IPS-15b (cell line): ENCODE data around the gene KRTAP10-1.

Experiments
- H3K27me3 ChIP-seq: one replicate; pipeline ENCODE4 v1.6.1; 2013; ENCODE audit warnings: low read length; ENCODE audit not compliant: control insufficient read depth, insufficient read depth
- H3K36me3 ChIP-seq: one replicate; pipeline ENCODE4 v1.6.1; 2013; ENCODE audit warnings: low read length; ENCODE audit not compliant: control insufficient read depth, insufficient read depth
- H3K4me1 ChIP-seq: one replicate; pipeline ENCODE4 v1.6.1; 2013; ENCODE audit warnings: mild to moderate bottlenecking, low read length; ENCODE audit not compliant: control insufficient read depth, insufficient read depth
- H3K4me3 ChIP-seq: one replicate; pipeline ENCODE4 v1.5.1; 2013; ENCODE audit warnings: low read depth, low read length
- H3K9ac ChIP-seq: one replicate; pipeline ENCODE4 v1.6.1; 2013; ENCODE audit warnings: low read depth, mild to moderate bottlenecking, low read length
- H3K9me3 ChIP-seq: one replicate; pipeline ENCODE4 v1.6.1; 2013; ENCODE audit warnings: mild to moderate bottlenecking, low read length; ENCODE audit not compliant: control insufficient read depth, insufficient read depth

Gene KRTAP10-1

DNA sequence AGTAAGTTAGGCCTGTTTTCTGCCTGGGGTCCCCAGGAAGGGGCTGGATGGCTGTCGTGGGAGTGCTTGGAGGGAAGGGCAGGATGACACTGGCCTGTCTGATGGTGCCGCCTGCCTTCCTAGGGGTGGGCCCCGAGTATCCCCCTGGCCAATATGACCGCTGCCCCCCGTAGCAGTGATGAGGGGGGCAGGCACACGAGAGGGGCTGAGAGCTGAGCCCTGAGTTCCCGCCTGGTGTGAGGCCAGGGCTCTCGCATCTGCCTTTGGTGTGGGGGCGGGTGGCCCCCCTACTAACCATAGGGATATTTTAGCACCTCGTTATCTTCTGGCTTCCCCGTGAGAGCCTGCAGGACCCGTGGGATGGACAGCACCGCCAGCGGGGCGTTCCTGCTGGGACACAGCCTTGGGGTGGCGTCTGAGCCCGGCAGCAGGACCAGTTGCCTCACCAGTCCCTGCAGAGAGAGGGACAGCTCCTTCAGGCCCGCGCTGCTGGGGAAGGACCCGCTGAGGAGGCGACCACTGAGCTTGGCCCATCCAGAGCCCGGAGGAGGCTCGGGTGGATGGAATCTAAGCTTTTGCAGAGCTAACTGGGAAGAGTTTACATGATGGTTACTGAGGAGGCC lies 10.4 kb downstream of the KRTAP10-1 start:
- no peak overlapping the region for H3K4me3 ChIP-seq
- no peaks in the 10 kb centered on the region for H3K4me1 ChIP-seq
- H3K9ac ChIP-seq: no peak overlapping the region
- H3K27me3 ChIP-seq: no peaks in the 10 kb centered on the region
- H3K36me3 ChIP-seq: no peaks in the 10 kb centered on the region
- H3K9me3 ChIP-seq: no peaks in the 10 kb centered on the region

DNA sequence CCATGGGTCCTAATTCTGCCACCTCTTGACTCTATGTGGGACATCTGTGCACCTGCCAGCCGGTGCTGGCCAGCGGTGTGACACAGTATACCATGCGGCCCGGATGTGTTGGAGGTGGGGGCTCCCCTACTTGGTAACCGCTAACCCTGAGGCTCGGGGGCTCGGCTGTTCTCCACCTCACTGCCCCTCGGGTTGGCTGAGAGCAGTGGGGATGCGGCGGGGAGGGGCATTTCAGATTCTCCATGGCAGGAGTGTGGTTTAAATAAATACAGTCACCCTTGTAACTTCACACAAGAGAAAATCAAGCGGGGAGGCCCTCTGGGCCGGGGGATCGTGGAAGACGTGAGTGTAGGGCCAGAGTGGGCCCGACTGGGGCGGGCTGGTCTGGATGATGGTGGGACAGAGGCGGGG lies 11.0 kb downstream of the KRTAP10-1 start:
- H3K9me3 ChIP-seq: no peaks in the 10 kb centered on the region
- H3K4me1 ChIP-seq: no peaks in the 10 kb centered on the region
- H3K36me3 ChIP-seq: no peaks in the 10 kb centered on the region
- no peak overlapping the region for H3K4me3 ChIP-seq
- no peaks in the 10 kb centered on the region for H3K27me3 ChIP-seq
- no peak overlapping the region for H3K9ac ChIP-seq

DNA sequence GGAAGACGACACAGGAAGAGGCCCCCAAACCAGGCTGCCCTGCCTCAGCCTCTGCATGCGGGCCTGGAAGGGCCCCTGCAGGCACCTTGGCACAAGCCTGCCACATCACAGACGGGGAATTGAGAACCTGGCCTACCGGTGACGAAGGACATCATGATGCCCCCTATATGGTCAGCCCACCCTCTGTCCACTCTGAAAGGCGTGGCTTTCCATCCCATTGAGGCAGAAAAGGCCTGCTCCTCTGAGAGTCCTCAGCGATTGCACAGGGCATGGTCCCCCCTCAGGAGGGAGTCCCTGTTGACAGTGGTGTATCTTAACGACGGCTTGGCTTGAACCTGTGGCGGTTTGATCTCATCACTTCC lies 11.4 kb downstream of the KRTAP10-1 start:
- Histone ChIP-seq H3K9me3 (no peaks in the 10 kb centered on the region), H3K4me3 (no peak overlapping the region), H3K36me3 (no peaks in the 10 kb centered on the region), H3K9ac (no peak overlapping the region), H3K4me1 (no peaks in the 10 kb centered on the region), H3K27me3 (no peaks in the 10 kb centered on the region)

DNA sequence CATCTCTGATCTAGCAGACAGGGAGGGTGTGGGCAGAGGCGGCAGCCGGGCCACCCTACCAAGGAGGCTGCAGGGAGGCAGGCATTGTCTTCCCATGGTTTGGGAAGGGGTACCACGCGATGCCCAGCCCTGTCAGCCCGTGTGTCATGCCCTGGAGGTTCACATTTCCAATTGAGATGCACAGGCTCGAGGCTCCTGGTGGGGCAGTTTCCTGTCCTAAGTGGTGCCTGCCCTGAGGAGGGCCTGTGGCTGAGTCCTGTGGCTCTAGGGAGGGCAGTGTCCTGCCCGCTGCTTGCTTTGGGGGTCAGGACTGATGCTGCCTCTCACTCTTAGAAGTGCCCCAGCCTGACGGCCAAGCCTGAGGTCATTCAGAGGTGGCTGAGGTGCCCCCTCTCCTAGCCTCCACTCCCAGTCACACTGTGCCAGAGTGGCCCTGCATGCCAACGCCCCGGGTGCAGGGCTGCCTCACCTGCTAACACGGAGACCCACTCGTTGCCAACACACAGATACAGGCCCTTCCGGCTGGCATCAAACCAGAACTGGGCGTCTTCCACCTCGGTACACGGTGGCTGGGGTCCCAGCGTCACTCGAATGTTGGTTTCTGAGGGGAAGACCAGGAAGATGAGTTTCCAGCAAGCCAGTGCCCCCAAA lies 11.9 kb downstream of the KRTAP10-1 start:
- Histone ChIP-seq H3K36me3 (no peaks in the 10 kb centered on the region), H3K9me3 (no peaks in the 10 kb centered on the region), H3K4me1 (no peaks in the 10 kb centered on the region), H3K9ac (no peak overlapping the region), H3K27me3 (no peaks in the 10 kb centered on the region), H3K4me3 (no peak overlapping the region)

DNA sequence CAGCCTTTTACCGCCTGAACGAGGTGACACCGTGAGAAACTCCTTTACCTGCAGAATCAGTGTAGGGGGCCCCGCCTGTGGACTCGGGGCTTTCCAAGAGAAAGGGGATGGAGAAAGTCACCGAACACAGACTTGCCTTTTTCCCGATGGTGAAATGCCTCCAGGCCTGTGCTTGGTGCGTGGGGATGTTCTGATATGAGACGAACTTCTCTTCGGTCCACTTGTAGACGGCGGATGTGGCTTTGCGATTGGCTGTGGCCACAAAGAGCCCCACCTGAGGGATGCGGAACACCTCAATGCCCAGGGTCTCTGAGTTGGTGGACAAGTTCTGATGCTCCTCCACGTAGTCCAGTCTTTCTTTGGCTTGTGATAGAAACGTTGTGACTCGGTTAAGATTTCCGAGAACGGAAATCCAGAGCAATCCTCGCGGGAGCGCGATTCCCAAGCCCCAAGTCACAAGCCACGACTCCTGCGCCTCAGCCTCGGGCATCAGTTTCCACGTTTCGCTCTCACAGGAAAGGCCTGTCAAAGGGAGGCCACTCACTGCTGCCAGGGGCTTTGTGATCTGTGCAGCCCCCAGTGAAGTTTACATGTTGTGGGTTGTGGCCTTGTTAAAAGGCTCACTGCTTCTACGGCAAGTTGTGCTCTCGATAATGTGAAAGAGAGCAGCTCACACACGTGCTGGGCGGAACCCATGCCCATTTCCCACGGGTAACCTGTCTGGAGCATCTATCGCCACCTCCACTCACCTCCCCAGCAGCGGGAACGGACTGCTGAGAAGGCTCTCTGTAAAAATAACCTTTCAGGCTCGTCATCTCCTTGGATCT lies 12.6 kb downstream of the KRTAP10-1 start:
- Histone ChIP-seq H3K4me3 (no peak overlapping the region), H3K27me3 (no peaks in the 10 kb centered on the region), H3K4me1 (no peaks in the 10 kb centered on the region), H3K36me3 (no peaks in the 10 kb centered on the region), H3K9ac (no peak overlapping the region), H3K9me3 (no peaks in the 10 kb centered on the region)

DNA sequence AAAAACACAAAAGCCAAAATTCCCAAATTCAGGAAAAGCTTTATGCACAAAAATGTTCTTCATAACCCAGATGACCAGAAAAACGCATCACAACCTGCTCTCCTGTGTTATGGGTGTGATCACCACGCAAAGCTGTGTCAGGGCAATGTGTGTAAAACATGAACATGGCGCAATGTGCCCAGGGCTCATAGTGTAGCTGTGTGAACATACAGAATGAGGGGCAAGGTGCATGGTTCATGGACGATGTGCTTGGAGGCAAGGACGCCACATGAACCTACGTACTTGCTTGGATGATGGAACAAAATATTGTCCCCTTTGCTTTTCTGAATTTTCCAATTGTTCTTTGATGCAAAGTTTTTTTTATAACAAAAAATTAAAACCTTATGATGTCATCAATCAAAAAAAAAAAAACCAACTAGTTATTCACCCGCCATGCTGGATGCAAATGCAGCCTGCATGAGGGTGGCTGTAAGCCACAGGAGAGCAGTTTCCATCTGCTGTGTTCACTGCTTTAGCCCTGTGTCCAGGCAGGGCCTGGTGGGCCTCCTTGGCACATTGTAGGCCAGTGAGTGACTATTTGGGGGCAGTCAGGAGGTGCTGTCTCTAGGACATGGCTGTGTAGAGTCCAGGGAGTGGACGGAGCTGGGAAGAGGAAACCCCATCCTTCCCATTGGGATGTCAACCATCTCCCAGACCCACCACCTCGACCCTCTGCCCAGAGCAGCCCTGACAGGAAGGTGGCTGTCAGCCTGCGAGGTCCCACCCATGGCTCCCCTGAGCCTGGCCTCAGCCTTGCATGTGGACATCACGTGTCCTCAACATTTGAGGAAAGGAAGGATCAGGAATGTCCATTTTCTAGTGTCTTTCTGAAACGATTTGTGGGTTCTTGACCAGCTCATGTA lies 13.6 kb downstream of the KRTAP10-1 start:
- Histone ChIP-seq H3K9me3 (no peaks in the 10 kb centered on the region), H3K9ac (no peak overlapping the region), H3K4me1 (no peaks in the 10 kb centered on the region), H3K36me3 (peaks cover 3% of the 10 kb centered on the region), H3K27me3 (no peaks in the 10 kb centered on the region), H3K4me3 (no peak overlapping the region)

DNA sequence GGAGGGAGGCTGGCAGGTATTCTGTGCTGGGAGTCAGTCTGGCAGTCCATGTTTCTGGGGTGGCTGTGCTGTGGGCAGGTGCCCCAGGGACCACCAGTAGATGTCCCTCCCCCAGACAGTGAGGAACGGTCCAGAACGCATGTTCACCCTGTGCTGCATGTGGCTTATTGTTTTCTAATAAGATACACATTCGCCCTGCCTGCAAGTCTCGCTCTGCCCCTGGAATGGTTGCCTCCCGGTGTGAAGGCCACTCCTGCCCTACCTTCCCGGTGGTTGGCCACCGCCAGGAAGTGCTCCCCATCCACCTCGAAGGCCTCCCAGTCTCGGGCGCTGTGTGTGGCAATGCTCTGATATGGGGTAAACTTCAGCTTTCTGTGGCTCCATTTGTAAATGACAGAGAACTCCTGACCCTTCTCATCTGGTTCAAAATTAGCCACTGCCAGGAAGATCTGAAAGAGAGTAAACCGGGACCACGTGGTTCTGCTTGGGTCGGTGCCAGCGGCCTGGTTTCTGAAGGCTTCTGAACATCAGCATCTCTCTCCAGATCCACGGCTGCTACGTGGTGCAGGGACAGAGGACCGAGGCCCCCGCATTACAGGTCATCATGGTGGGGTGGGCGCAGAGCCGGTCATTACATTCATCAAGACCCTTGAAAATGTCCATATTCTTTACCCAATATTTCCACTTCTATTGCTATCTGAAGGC lies 14.5 kb downstream of the KRTAP10-1 start:
- Histone ChIP-seq H3K9me3 (no peaks in the 10 kb centered on the region), H3K27me3 (no peaks in the 10 kb centered on the region), H3K36me3 (peaks cover 5% of the 10 kb centered on the region), H3K4me1 (no peaks in the 10 kb centered on the region), H3K9ac (no peak overlapping the region), H3K4me3 (no peak overlapping the region)

DNA sequence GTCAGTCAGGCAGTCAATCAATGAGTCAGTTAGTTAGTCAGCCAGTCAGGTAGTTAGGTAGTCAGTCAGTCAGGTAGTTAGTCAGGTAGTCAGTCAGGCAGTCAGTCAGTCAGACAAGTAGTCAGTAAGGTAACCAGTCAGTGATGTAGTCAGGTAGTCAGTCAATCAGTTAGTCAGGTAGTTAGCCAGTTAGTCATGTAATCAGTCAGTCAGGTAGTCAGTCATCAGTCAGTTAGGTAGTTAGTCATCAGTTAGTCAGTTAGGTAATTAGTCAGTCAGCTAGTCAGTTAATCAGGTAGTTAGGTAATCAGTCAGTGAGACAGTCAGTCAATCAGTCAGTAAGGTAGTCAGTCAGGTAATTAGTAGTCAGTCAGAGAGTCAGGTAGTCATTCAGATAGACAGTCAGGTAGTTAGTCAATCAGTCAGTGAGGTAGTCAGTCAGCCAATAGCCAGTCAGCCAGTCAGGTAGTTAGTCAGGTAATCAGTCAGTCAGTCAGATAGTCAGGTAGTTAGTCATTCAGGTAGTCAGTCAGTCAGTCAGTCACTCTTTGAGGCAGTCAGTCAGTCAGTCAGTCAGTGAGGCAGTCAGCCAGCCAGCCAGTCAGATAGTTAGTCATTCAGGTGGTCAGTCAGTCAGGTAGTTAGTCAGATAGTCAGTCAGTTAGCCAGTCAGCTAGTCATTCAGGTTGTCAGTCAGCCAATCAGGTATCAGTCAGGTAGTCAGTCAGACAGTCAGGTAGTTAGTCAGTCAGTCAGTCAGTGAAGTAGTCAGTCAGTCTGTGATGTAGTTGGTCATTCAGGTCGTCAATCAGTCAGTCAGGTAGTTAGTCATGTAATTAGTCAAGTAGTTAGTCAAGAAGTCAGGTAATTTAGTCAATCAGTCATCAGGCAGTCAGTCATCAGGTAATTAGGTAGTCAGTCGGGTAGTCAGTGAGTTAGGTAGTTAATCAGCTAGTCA lies 15.3 kb downstream of the KRTAP10-1 start:
- peaks cover 5% of the 10 kb centered on the region for H3K36me3 ChIP-seq
- H3K27me3 ChIP-seq: no peaks in the 10 kb centered on the region
- H3K4me1 ChIP-seq: no peaks in the 10 kb centered on the region
- no peak overlapping the region for H3K4me3 ChIP-seq
- H3K9ac ChIP-seq: no peak overlapping the region
- no peaks in the 10 kb centered on the region for H3K9me3 ChIP-seq

DNA sequence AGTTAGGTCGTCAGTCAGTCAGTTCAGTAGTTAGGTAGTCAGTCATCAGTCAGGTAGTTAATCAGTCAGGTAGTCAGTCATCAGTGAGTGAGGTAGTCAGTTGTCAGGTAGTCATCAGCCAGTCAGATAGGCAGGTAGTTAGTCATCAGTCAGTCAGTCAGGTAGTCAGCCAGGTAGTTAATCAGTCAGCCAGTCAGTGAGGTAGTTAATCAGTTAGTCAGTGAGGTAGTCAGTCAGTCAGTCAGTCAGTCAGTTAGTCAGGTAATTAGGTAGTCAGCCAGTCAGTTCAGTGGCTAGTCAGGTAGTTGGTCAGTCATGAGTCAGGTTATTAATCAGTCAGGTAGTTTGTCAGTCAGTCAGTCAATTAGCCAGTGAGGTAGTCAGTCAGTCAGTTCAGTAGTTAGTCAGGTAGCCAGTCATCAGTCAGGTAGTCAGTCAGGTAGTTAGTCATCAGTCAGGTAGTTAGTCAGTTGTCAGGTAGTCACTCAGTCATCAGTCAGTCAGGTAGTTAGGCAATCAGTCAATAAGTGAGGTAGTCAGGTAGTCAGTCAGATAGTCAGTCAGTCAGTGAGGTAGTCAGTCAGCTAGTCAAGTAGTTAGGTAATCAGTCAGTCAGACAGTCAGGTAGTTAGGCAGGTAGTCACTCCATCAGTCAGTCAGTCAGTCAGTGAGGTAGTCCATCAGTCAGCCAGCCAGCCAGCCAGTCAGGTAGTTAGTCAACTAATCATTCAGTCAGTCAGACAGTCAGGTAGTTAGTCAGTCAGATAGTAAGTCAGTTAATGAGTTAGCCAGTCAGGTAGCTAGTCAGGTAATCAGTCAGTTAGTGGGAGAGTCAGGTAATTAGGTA lies 16.2 kb downstream of the KRTAP10-1 start:
- H3K4me1 ChIP-seq: no peaks in the 10 kb centered on the region
- H3K27me3 ChIP-seq: no peaks in the 10 kb centered on the region
- no peaks in the 10 kb centered on the region for H3K9me3 ChIP-seq

DNA sequence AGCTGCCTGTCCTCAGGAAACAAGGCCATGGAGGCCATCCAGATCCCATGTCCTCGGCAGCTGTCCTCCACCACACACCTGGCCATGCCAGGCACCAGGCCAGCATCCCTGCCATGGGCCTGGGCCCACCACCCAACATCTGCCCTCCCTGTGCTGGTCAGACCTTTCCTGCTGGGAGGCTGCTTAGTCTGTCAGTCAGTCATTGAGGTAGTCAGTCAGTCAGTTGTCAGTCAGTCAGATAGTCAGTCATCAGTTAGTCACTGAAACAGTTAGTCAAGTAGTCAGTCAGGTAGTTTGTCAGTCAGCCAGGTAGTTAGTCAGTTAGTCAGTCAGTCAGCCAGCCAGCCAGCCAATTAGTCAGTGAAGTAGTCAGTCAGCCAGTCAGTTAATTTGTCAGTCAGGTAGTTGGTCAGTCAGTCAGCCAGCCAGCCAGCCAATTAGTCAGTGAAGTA lies 17.2 kb downstream of the KRTAP10-1 start:
- Histone ChIP-seq H3K27me3 (no peaks in the 10 kb centered on the region), H3K4me1 (no peaks in the 10 kb centered on the region), H3K4me3 (no peak overlapping the region), H3K9me3 (no peaks in the 10 kb centered on the region), H3K36me3 (peaks cover 5% of the 10 kb centered on the region), H3K9ac (no peak overlapping the region)

More for the DNA sequence above, 16.2 kb downstream of the KRTAP10-1 start:
- Histone ChIP-seq H3K9ac (no peak overlapping the region), H3K36me3 (peaks cover 5% of the 10 kb centered on the region), H3K4me3 (no peak overlapping the region)
